NCI-H1930 (cell line): ENCODE data around the gene ADGRD2.

Experiments used
- DNase-seq, 2 experiments: peaks; one replicate each; lab custom pipeline; 2025; lab: John Stamatoyannopoulos, UW

ADGRD2 gene

DNA sequence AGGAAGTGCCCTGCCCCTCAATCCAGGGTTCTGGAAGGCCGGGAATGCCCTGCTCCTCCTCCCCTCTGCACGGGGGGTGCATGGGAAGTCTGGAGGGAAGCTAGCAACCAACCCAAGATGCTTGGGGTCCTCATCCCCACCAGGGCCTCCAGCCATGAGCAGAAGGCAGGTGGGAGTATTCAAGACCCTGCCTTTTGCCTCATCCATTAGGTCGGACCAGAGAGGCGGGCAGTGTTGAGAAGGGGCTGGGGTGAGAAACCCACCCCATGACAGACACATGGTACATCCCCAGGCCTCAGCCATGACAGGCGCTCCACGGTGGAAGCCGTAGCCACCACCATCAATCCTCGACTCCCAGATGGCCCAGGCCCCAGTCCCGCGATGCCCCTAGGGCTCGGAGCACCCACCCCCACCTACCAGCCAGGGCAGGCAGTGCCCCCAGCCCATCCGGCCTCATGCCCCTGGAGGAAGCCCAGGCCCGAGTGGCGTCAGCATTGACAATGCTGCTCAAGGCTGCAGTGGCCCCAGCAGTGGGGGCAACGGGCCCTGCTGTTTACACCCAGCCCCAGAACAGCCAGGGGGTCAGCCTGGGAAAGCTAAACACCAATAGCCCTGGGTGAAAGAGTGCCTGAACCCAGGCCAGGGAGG is 48.4 kb downstream of the ADGRD2 start:
- DNase-seq, result no peak

DNA sequence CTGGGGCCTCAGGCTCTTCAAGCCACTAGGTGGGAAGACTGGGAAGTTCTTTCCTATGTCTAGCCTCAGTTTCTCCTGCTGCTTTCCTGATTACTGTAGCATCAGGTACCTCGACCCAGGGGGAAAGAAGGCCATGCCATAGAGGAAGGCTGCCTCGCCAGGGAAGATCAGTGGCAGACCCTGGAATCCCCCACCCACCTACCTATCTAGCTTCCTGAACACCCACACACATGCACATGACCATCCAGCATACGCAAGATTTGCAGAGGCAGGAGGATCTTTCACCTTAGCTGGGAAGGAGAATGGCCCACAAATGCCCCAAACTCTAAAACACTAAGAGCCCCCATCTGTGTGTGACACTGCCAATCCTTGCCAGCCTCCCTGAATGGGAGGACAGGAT is 49.0 kb downstream of the ADGRD2 start:
- no peak for DNase-seq

DNA sequence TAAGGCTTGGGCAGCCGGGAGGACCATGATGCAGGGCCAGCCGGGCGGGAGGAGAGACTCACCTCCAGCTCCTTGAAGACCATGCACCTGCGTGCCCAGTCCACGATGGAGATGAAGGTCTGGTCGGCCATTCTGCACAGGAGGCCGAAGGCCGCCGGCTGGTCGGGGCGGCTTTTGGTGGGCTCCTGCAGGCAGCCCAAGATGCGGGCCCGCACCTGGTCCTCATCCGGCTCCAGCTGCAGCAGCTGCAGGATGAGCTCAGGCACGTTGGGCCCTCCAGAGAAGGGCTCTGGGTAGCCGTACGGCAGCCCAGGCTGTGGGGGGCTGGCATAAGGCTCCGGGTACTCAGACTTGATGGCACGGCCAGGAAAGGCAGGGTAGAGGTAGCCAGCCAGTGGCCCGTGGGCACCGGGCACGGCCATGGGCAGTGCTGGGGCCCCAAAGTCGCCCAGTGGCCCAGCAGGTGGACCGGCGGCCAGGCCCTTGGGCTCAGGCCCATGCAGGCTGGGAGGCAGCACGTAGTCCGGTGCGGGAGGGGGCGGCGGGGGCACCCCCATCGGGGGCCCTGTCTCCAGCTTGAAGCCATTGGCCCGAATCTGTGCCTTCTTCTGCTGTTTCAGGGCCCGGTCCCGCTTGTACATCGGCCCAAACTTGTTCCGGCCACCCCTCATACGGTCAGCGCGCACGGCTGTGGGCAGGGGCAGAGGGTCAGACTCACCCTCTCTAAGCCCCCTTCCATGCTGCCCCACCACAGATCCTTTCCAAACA is 50.0 kb downstream of the ADGRD2 start:
- no peak for DNase-seq

DNA sequence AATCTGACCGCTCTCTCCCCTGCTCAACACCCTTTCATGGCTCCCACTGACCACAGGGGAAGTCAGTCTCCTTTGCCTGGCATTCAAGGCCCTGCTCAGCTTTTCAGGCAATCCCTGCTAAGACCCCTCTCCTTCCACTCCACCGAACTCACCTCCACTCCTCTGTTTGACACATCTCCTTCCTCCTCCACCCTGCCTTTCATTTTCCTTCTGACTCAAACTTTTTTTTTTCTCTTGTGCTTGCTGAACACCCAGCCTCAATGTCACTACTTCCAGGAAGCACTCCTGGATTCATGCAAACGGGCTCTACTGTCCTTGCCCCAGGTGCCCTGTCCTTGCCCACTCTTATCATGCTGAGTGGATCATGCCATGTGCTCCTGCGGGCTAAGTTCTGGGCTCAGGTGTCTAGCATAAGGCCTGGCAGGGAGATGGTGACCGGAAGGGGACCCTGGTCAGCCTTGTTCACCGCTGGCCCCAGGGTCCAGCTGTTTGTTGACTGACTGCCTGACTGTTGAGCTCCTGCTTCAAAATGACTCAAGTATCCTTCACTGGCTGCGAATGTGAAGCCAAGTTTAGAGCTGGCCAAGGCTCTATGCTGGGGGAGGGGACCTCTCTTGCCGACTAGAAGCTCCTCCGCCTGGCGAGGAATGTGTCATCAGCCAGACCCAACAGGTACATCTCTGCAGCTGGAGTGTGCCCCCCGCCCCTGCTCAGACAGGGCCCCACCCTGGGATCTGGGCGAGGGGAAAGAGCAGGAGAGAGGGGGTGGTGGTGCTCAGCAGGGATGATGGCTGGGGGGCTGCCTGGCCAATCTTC is 50.8 kb downstream of the ADGRD2 start:
- no peak for DNase-seq

DNA sequence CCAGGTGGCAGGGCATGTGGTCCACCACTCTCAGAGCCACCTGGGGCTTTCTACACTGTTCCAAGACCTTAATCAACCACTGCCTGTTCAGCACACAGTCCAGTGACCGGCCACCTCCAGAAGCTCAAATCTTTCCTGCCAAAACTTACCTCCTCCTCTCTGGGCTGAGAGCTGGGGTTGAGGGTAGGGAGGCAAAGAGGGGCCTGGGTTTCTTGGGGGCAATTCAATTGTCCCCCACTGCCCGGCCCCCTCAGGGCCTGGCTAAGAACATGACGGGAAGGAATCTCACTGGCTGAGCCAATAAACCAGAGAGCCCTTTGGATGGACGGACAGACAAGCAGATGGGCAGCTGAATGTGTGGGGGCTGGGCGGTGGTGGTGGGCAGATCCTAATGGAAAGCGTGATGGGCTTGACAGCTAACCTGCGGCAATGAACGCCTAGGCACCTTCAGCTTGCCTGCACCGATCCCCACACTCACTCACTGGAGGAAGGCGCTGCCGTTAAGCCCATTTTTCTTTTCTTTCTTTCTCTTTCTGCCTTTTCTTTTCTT is 51.6 kb downstream of the ADGRD2 start:
- no peak for DNase-seq

DNA sequence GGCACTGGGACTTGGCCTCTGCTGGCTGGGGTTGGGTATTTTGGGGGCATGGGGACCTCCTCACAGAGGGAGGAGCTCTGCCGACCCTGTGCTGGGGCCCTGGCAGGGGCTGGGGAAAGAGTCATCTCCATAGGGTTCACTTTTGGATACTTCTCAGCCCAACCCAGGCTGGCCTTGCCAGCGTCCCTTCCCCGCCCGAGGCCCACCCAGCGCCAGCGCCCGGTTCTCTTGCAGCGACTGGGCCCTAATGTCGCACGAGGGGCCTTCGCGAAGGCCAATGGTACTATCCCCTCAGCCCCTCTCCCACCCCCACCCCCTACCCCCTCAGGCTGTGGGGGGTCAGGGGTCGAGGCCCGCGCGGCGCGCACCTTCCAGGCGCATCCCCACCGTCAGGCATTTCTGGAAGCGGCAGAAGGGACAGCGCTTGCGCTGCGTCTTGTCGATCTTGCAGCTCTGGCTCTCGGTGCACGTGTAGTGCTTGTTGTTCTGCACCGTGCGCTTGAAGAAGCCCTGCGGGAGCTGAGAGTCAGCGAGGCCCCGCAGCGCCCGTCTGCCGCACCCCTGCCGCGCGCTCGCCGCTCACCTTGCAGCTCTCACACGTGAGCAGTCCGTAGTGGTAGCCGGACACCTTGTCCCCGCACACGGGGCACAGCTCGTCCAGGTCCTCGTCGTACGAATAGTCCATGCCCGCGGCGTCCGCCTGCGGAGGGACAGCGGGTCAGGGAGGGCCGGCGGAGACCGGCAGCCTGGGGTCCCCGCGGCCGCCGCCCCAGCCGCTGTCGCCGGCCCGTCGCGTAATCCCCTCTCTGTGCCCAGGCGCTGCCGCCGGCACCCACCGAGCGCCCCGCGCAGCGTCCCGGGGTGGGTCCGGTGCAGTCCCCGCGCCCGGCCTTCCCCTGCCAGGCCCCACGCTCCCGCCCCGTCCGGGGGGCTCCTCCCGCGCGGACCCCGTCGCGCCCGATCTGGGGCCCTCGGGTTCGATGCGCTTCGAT is 52.8 kb downstream of the ADGRD2 start:
- peak in 1 of 2 experiments; percentile 13 for DNase-seq

DNA sequence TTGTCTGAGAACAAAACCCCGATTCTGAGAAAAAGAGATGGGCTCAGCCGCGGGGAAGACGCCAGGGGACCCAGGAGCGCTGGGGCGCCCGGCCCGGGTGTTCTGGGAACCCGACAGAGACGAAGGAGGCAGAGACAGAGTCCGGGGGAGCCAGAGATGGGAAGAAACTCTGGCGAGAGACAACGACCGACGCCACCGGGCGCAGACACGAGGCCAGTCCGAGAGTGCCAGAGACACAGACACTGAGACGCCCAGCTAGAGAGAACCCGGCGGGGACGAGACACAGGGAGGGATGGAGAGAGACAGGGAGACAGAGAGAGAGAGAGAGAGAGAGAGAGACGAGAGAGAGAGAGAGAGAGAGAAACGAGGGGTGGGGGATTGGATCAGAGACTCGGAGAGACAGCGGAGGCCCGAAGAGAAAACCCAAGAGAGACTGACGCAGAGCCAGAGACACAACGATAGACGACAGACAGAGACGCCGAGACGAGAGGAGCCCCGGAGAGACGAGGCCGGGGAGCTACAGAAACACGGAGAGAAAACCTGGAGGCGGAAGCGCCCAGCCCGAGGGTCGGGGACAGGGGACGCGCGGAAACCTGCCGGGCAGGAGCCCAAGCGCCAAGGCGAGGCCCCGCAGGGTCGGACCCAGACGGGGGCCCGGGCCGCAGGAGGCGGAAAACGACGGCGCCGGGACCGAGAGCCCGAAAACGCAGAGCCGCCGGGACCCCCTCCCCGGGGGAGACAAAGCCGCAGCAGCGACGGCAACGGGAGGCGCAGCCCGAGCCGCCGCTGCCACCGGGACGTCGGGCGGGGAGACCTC is 53.7 kb downstream of the ADGRD2 start:
- no peak for DNase-seq

DNA sequence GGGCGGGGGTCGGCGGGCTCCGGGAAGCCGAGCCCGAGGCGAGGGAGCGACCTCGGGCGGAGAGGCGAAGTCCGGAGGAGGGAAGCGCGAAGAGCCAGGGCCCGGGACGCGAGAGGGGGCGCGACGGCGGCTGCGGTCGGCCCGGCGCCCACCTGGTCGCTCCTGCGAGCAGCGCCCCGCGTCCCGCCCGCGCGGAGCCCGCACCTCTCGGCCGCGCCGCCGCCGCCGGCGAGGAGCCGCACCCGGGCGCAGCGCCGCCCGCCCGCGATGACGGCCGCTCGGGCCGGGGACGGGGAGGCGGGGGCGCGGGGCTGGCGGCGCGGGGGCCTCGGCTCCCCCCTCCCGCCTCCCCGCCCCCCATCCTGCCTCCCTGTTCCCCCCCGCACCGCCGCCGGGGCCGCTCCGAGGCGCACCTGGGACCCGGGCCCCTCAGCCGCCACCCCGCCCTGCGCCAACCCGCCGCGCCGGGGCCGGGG is 54.3 kb downstream of the ADGRD2 start:
- no peak for DNase-seq

DNA sequence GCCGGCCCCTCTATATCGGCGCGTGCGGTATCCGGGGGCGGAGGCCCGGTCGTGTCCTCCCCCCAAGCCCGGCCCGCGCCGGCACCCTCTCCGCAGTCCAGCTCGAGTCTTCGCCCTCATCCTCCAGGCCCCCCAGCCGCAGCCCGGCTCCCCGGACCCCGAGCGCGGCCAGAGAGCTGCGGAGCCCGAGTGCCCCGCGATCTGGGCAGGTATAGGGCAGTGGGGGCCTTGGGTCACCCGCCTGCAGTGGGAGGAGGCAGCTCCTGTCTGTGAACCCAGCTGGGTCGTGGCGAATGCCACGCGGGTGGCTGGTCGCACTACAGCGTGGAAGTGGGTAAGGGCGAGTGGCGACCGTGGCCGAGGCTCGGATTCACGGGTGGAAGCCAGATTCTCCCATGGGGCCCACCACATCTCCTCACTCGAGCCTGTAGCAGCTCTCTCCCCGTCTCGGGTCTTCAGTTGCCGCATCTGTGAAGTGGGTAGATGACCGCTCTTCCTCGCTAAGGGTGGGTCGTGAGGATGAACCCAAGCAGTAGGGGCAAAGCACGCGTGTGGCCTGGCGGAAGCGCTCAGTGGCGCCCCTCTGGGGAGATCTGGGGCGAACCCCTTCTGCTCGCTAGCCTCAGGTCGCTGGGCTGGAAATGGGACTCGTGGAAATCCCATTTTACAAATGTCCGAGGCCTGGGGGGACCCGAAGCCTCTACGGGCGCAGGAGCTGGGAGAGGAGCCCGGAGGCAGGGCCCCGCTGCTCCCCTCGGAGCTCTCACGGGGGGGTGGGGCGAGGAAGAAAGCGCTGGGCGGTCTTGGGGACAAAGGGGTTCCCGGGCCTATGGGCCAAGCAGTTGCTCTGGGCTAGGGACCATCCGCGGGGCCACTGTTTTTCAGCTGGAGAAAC is 55.0 kb downstream of the ADGRD2 start:
- DNase-seq, result no peak

DNA sequence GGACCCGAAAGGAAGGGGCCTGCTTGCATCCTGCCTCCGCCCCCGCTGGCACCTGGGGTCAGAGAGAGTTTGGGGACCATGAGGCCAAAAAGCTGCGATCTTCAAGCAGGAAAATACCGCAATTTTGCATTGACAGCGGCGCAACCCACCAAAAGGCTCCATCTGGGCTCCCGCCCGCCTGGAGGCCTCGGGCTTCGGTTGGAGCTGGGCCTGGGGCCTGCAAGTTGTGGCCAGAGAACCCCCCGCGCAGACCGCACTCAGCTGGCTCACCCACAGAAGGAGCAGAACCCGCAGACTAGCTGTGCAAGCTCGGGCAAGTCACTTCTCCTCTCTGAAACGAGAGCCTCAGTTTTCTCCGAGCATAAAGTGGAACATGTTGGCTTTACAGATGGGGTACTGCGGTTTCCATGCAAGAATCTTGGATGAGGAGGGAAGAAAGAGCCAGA is 55.7 kb downstream of the ADGRD2 start:
- no peak for DNase-seq

DNA sequence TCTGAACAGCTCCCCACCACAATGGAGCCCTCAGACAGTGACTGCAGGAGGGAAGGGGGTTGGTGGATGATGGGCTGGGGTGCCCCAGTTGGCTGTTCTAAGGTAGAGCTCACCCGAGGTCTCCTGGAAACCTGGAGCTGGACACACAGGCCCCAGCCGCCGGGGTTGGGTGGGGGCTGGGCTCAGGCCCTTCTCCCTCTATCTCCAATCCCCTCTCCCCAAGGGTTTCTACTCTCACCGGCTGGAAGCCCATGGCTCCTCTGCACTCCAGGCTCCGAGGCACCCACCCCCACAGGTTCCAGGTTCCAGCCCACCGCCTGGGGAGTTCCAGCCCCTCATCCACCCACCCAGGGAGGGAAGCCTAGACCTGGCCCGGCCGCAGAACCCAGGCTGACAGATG is 56.2 kb downstream of the ADGRD2 start:
- DNase-seq, result no peak

DNA sequence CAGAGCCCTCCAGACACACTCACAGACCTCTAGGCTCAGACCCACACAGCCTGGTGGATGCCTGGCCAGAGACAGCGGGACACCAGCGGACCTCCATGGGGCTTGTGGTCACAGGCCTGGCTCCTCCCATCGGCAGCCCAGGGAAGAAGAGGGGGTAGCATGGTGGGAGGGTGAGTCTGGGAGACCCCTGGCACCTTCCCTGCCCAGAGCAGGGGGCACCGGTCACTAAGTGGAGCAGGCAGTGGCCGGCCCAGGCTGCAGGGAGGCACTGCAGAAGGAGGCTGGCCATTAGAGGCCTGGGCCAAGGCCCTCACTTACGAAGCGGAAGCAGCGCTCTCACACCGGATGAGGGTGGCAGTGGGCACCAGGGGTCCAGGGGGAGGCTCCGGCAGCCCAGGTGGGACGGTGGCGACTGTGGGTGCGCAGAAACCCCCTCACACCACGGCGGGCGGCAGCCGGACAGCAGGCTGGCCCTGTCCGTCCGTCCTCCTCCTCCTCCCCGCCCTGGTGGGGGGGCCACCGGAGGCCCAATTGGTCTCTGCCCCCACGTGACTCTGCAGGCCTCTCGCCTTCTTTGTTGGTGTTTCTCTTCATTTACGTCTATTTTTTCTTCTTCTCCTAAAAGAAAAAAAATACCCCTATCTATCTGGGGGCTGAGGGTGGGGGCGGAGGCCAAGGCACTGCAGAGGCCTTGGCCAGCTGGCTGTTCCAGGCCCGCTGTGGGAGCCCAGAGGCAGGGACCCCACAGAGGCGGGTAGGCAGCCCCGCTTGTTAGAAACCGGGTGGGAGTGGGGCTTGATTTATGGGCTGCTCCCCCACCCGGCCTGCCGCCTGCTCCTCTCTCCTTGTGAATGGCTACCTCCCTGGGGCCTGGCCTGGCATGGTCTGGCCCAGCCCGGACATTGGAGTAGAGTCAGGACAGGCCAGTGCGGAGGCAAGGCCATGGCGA is 57.0 kb downstream of the ADGRD2 start, which contains the start of gene NR5A1:
Gene NR5A1 (minus strand): TSS at position 469 of the 949 bp plus-strand sequence. CDS start 4,004 bp downstream, outside the sequence.
- DNase-seq, result no peak

DNA sequence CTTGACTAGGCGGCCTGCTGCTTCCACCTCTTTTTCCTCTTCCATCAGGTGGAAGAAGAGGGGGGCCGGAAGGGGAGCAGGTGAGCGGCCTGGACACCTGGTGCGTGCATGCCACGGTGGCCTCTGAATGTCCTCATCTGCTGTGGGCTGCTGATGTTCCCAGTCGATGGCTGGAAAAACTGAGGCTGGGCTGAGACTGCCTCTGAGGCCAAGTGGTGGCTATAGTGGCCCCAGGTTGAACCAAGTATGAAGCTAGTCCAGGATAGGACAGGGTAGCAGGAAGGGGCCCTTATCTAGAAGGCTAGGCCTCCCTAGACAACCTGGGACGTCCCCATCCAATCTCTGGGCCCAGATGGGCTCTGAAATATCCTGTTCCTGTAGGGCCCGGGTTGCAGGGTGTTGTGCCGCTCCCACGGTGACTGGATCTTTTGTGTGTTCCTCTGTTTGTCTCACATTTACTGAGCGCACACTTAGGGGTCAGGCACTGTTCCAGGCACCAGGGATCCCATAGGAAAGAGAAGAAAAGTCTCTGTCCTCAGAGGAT is 57.7 kb downstream of the ADGRD2 start:
- DNase-seq, result no peak

DNA sequence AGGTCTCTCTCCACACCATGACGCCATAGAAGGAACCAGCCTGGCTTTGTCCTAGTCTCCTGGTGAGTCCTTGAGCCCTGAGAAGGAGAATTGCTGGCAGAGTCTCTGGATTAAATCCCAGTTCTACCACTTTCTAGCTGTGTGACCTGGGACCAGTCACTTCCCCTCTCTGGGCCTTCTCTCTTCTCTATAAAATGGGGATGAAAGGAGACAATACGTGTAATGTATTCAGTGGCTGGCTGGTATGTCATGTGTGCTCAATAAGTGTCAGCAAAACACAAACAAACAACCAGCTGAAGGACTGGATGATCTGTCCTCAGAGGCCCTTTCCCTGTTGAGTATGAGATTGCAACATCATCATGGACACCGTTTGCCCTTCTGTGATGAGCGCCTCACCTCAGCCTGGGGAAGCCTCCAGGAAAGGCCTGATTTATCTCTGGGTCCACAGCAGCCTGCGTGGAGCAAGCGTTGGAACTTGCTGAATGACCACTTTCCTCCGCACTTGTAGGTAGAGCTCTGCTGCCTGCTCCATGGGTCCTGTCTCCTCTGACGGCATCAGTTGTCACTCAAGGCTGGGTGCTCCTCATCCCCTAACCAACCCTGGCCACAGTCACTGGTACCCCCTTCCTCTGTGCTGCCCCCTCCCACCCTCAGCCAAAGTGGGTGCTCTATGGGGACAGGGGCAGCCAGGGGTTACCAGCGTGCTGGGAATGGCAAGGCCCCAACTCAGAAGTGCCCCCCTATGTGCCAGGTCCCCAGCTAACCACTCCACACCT is 60.6 kb downstream of the ADGRD2 start:
- DNase-seq, result no peak

DNA sequence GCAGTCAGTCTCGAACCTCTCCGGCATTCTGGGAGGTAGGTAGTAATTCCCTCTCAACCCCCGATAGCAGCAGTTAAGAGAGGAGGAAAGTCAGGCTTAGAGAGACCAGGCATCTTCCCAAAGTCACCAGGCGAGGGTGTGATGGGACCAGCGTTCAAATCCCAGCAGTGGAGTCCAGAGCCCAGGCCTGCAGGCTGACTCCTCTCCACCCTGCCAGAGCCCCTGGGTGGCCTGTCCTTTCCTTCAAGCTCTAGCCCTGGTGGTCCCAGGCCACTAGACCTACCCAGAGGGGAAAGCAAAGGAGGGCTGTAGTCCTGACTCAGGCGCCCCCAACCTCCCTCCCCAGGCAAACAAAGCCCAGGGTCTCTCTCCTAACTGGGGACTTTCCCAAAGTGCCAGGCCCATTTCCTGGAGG is 61.2 kb downstream of the ADGRD2 start:
- no peak for DNase-seq

DNA sequence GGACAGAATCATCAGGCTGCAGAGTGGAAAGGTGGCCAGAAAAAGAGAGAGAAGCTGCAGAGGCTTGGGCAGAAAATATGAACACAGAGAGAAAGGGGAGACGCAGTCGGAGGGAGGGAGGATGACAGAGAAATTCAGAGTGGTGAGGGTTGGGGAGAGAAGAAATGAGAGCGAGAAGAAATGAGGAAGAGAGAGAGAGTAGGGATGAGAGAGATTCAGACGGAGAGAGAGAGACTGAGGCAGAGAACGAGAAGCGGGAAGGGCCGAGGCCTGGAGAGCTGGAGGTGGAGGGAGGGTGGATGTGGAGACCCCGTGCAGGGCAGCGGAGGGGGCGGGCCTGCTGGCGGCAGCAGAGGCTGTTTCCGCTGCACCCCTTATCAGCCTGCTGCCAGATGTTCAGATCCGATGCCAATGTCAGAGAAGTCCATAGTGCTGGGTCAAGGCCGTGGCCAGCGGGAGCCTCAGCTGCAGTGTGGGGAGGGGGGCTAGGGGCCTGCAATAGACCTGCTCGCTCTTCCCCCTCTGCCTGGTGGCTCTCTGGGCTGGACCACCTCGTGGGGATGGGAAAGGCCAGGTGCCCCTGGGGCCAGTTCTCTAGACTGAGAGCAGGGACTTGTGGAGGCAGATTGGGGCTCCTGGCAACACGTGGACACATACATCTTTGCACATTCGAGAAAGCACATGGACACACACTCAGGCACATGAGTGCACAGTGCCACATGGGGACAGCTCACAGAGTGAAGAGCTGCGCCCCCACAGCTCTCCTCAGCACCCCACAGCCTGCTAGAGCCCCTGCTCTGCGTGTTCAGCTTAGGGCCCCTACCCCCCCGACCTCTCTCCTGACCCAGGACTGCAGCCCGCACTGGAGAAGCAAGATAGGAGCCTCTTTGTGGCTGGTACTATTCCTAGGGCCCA is 61.9 kb downstream of the ADGRD2 start:
- DNase-seq, result no peak
